GM23338 (cell line): ENCODE results near the gene GRIK4.

Experiments used
- EZH2 ChIP-seq: fragments of 200-600 bp; sonication (generic); IDR thresholded peaks from one replicate; pipeline ENCODE4 v1.8.0; 2017; ENCODE audit warnings: antibody characterized with exemption, mild to moderate bottlenecking, low read depth; ENCODE audit not compliant: unreplicated experiment
- POLR2AphosphoS5 ChIP-seq: IDR thresholded peaks from 2 replicates; pipeline ENCODE4 v1.6.1; 2016; ENCODE audit warnings: antibody characterized with exemption, low read depth
- TF ChIP-seq, protein P1 (sequence below): IDR thresholded peaks from one replicate; pipeline ENCODE4 v1.6.1; 2018; ENCODE audit warnings: antibody characterized with exemption; ENCODE audit not compliant: unreplicated experiment
- TF ChIP-seq, protein P2 (sequence below), 2 experiments: fragments of 200-600 bp in 1 of 2; sonication (generic) in 1 of 2; conservative IDR thresholded peaks; 2 replicates each; pipeline versions ENCODE4 v1.5.1 to v1.6.1; 2016 to 2017; ENCODE audit warnings: antibody characterized with exemption in 2 of 2, low read depth in 2 of 2, mild to moderate bottlenecking in 2 of 2, moderate library complexity in 1 of 2

DNA sequence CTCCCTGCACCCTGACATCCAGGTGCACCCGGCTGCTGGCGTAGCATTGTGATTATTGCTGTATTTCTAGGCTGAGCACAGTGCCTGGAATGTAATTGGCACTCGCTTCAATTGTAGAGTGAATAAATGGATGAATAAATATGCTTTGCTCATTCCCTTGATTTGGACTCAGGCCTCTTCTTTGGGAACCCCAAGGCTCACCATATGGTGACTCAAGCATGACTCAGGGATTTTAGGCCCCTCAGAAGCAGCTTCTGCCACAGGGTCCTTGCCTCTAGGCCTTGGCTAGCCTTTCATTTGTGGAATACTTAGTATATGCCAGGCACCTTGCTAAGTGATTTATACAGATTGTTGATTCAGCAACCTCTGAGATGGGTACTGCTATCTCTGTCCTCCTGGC is 78.9 kb downstream of the GRIK4 start:
- TF ChIP-seq EZH2 (no peak), POLR2AphosphoS5 (no peak)
- TF ChIP-seq, protein P1, sequence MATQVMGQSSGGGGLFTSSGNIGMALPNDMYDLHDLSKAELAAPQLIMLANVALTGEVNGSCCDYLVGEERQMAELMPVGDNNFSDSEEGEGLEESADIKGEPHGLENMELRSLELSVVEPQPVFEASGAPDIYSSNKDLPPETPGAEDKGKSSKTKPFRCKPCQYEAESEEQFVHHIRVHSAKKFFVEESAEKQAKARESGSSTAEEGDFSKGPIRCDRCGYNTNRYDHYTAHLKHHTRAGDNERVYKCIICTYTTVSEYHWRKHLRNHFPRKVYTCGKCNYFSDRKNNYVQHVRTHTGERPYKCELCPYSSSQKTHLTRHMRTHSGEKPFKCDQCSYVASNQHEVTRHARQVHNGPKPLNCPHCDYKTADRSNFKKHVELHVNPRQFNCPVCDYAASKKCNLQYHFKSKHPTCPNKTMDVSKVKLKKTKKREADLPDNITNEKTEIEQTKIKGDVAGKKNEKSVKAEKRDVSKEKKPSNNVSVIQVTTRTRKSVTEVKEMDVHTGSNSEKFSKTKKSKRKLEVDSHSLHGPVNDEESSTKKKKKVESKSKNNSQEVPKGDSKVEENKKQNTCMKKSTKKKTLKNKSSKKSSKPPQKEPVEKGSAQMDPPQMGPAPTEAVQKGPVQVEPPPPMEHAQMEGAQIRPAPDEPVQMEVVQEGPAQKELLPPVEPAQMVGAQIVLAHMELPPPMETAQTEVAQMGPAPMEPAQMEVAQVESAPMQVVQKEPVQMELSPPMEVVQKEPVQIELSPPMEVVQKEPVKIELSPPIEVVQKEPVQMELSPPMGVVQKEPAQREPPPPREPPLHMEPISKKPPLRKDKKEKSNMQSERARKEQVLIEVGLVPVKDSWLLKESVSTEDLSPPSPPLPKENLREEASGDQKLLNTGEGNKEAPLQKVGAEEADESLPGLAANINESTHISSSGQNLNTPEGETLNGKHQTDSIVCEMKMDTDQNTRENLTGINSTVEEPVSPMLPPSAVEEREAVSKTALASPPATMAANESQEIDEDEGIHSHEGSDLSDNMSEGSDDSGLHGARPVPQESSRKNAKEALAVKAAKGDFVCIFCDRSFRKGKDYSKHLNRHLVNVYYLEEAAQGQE, result no peak
- TF ChIP-seq, protein P2, sequence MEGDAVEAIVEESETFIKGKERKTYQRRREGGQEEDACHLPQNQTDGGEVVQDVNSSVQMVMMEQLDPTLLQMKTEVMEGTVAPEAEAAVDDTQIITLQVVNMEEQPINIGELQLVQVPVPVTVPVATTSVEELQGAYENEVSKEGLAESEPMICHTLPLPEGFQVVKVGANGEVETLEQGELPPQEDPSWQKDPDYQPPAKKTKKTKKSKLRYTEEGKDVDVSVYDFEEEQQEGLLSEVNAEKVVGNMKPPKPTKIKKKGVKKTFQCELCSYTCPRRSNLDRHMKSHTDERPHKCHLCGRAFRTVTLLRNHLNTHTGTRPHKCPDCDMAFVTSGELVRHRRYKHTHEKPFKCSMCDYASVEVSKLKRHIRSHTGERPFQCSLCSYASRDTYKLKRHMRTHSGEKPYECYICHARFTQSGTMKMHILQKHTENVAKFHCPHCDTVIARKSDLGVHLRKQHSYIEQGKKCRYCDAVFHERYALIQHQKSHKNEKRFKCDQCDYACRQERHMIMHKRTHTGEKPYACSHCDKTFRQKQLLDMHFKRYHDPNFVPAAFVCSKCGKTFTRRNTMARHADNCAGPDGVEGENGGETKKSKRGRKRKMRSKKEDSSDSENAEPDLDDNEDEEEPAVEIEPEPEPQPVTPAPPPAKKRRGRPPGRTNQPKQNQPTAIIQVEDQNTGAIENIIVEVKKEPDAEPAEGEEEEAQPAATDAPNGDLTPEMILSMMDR (conservative IDR thresholded peaks at IDR 0.05; ENCODE audit: low read depth in 2 of 2), result no peak
